Measurements from ENCODE around the gene TBX4. TPM values are rescaled to one million over a fixed set of nuclear protein-coding genes. Genes with fewer than 3 reads are reported as not detected.
"Not testable (repeated sequence)": the region's sequence is repeated elsewhere in the genome, so short reads cannot be mapped to it uniquely, and the experiment has no call there.

TBX4 gene
- polyA plus RNA-seq, 1 experiment: 0.11 TPM

DNA sequence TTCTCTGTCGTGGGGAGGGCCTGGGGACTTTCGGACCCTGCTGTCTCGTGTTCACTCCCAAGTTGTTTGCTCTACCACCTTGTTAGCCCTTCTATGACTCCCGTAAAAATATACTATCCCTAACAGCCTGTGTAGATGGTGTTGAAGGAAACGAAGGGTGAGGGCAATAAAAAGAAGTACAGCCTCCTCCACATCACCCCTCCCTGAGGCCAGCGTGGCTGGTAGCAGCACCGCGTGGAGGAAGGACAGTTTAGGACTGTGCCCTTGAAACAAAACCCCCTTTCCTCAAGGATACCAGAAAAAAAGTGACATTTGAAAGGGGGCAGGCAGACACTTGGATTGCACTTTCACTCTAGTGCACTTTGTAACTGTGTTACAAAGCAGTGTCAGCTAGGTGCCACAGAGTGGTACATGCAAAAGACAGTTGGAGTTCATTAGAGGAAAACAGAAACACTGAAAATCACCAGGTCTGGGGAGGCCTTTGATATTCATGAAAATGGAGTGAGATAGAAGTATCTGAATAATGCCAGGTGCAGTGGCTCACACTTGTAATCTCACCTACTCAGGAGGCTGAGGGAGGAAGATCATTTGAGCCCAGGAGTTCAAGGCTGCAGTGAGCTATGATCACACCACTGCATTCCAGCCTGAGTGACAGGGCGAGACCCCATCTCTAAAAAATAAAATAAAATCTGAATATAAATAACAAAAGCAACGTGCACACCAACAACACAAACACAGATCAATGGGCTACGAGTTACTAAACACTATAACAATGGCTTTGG, 53.8 kb downstream of the TBX4 start:
- Histone ChIP-seq H3K27ac (ENCODE audit: low read depth, low read length) (no peak overlapping the region), H3K27me3 (ENCODE audit: control insufficient read depth, insufficient read depth, low read length) (peaks cover 2% of the 10 kb centered on the region), H3K4me3 (ENCODE audit: low read depth, low read length) (no peak overlapping the region), H3K9me3 (ENCODE audit: control insufficient read depth, insufficient read depth, low read length) (no peaks in the 10 kb centered on the region)
- ChIA-PET POLR2A (no interaction called here), CTCF (no interaction called here)
- no peak for DNase-seq (ENCODE audit: low read depth, low spot score)
- TF ChIP-seq, protein P1, sequence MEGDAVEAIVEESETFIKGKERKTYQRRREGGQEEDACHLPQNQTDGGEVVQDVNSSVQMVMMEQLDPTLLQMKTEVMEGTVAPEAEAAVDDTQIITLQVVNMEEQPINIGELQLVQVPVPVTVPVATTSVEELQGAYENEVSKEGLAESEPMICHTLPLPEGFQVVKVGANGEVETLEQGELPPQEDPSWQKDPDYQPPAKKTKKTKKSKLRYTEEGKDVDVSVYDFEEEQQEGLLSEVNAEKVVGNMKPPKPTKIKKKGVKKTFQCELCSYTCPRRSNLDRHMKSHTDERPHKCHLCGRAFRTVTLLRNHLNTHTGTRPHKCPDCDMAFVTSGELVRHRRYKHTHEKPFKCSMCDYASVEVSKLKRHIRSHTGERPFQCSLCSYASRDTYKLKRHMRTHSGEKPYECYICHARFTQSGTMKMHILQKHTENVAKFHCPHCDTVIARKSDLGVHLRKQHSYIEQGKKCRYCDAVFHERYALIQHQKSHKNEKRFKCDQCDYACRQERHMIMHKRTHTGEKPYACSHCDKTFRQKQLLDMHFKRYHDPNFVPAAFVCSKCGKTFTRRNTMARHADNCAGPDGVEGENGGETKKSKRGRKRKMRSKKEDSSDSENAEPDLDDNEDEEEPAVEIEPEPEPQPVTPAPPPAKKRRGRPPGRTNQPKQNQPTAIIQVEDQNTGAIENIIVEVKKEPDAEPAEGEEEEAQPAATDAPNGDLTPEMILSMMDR (IDR thresholded peaks at IDR 0.05; ENCODE audit: low read depth, low read length): no peak

DNA sequence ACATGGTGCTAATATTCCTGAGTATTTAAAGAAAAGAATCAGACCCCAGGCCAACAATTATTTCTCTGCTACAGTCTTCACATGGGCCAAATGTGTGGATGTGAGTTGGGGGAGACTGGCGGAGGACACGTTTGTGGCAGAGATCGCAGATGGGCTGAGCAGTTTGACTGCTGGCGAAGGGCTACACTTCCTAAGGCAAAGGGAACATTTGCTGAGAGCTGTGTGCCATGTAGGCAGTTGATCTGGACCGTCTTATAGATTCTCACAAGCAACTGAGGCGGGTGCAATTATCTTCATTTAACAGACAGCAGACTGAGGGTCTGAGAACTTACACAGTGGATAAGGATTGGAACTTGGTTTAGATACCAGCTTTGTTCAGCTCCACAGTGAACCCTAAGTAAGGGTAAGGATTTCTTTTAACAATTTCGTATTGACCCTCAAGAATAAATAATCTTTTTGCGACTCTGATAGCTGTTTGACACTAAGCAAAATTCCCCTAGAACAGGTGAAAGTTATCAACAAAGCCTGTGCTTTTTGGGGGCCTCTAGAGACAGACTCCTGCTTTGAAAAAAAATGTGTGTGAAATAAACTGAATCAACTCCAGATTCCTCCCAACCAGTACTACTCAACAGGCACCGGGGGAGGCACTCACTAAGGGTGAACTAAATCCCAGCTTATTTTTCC, 55.3 kb downstream of the TBX4 start:
- Histone ChIP-seq H3K27ac (ENCODE audit: low read depth, low read length) (no peak overlapping the region), H3K9me3 (ENCODE audit: control insufficient read depth, insufficient read depth, low read length) (no peaks in the 10 kb centered on the region), H3K4me3 (ENCODE audit: low read depth, low read length) (no peak overlapping the region), H3K27me3 (ENCODE audit: control insufficient read depth, insufficient read depth, low read length) (peaks cover 2% of the 10 kb centered on the region)
- ChIA-PET POLR2A (no interaction called here), CTCF (interaction anchor here (0.7 kb wide), 1 partner anchor 29 kb away, joined by 3 read pairs; no protein-coding TSS in a partner anchor)
- DNase-seq (ENCODE audit: low read depth, low spot score): no peak
- TF ChIP-seq, protein P1 (IDR thresholded peaks at IDR 0.05; ENCODE audit: low read depth, low read length): no peak

DNA sequence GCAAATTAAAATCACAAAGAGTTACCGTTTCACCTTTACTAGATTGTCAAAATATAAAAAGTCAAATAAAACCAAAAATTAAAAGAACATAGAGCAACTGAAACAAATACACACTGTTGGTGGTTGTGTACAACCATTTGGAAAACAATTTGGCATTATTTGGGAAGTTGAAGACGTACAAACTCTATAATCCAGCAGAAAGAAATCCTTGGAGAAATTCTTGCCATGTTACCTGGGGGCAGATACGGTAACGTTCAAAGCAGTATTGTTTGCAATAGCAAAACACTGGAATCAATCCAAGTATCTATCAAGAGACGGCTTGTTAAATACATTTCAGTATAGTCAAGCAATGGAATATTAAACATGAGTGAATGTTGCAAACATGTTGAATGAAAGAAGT, 56.7 kb downstream of the TBX4 start:
- H3K27me3 ChIP-seq (ENCODE audit: control insufficient read depth, insufficient read depth, low read length): peaks cover 2% of the 10 kb centered on the region
- ChIA-PET CTCF (interaction anchor here (1.0 kb wide), 1 partner anchor 22 kb away, joined by 8 read pairs; no protein-coding TSS in a partner anchor), POLR2A (no interaction called here)
- H3K4me3 ChIP-seq (ENCODE audit: low read depth, low read length): no peak overlapping the region
- no peak overlapping the region for H3K27ac ChIP-seq (ENCODE audit: low read depth, low read length)
- no peak for DNase-seq (ENCODE audit: low read depth, low spot score)
- TF ChIP-seq, protein P1 (IDR thresholded peaks at IDR 0.05; ENCODE audit: low read depth, low read length): no peak
- no peaks in the 10 kb centered on the region for H3K9me3 ChIP-seq (ENCODE audit: control insufficient read depth, insufficient read depth, low read length)

DNA sequence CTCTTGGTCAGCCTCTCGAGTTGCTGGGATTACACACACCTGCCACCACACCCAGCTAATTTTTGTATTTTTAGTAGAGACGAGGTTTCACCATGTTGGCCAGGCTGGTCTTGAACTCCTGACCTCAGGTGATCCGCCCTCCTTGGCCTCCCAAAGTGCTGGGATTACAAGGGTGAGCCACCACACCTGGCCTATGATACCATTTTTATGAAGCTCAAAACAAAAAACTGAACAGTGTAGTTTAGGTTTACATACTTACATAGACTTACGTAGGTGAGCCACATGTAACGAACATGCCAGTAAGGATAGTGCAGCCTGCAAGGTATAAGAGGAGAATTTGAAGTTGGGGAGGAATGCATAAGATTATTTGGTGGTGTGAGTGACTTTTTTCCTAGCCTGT, 57.2 kb downstream of the TBX4 start:
- H3K27me3 ChIP-seq (ENCODE audit: control insufficient read depth, insufficient read depth, low read length); H3K9me3 ChIP-seq (ENCODE audit: control insufficient read depth, insufficient read depth, low read length); POLR2A ChIA-PET; DNase-seq (ENCODE audit: low read depth, low spot score); H3K4me3 ChIP-seq (ENCODE audit: low read depth, low read length); H3K27ac ChIP-seq (ENCODE audit: low read depth, low read length): not testable (repeated sequence)
- CTCF ChIA-PET: interaction anchor here (1.0 kb wide), 1 partner anchor 22 kb away, joined by 8 read pairs; no protein-coding TSS in a partner anchor

DNA sequence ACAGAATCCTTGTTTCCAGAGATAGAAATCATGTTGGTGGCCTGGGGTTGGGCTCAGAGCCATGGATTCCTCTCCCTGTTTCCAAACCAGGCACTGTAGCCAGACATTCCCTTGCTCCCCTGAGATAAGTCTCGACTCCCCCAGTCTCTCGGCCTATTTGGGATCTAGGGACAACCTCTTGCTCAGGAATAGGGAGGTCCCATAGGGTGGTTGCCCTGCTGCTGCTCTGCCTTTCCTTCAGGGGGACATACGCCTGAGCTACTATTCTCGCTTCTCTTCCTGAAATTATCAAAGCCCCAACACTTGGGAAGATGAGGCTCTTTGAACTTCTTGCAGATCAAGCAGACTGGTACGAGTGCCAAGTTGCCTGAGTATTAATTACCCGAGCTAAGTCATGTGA, 58.0 kb downstream of the TBX4 start:
- DNase-seq (ENCODE audit: low read depth, low spot score): no peak
- H3K4me3 ChIP-seq (ENCODE audit: low read depth, low read length): no peak overlapping the region
- no peak overlapping the region for H3K27ac ChIP-seq (ENCODE audit: low read depth, low read length)
- no peaks in the 10 kb centered on the region for H3K9me3 ChIP-seq (ENCODE audit: control insufficient read depth, insufficient read depth, low read length)
- peaks cover 2% of the 10 kb centered on the region for H3K27me3 ChIP-seq (ENCODE audit: control insufficient read depth, insufficient read depth, low read length)
- POLR2A ChIA-PET: interaction anchor here (1.2 kb wide), 1 partner anchor 42 kb away, joined by 3 read pairs; no protein-coding TSS in a partner anchor
- CTCF ChIA-PET: no interaction called here
- TF ChIP-seq, protein P1 (IDR thresholded peaks at IDR 0.05; ENCODE audit: low read depth, low read length): no peak
